Fibroblast of the aortic adventitia (primary cell): ENCODE results near the gene SHISA6. TPM values are rescaled to one million over a fixed set of nuclear protein-coding genes. Genes with fewer than 3 reads are reported as not detected.

Source experiments
- DNase-seq: peaks from one replicate; pipeline ENCODE4 v3.0.0-alpha.2; 2010; ENCODE audit warnings: low read depth
- H3K4me3 ChIP-seq: 2 replicates; pipeline ENCODE4 v1.5.1; 2011; ENCODE audit warnings: low read depth, mild to moderate bottlenecking, control low read depth, low read length, moderate library complexity
- CTCF ChIP-seq: IDR thresholded peaks from 2 replicates; pipeline ENCODE4 v1.5.1; 2011; ENCODE audit warnings: mild to moderate bottlenecking, low read length, control low read depth, inconsistent platforms; ENCODE audit not compliant: insufficient read depth
- total RNA-seq: library from RNA; depleted of rRNA; stranded (reverse); fragments of >200 nt; gene quantifications from 2 replicates; pipeline ENCODE4 v1.2.3, GENCODE V29; 2012; ENCODE audit warnings: low replicate concordance

SHISA6 gene
- total RNA-seq, 1 donor, result not detected

GRCh38 chr17:11582217-11582616 is 341.2 kb downstream of the SHISA6 start:
- no peak overlapping the region for H3K4me3 ChIP-seq
- no peak for DNase-seq
- TF ChIP-seq CTCF, result no peak

- H3K4me3 ChIP-seq, result no peak overlapping the region
- DNase-seq, result no peak
- TF ChIP-seq CTCF, result no peak
Observed at GRCh38 chr17:11583306-11583992, 342.4 kb downstream of the SHISA6 start.

GRCh38 chr17:11589716-11590115 is 348.7 kb downstream of the SHISA6 start:
- H3K4me3 ChIP-seq, result no peak overlapping the region
- no peak for TF ChIP-seq CTCF
- DNase-seq, result no peak

- H3K4me3 ChIP-seq, result no peak within 1 kb of the TSS
- DNase-seq, result no peak
- no peak for TF ChIP-seq CTCF
Observed at GRCh38 chr17:11598274-11599221, 357.5 kb downstream of the SHISA6 start, which contains the start of gene DNAH9. Gene DNAH9, plus strand, starts transcription at chr17:11598470. Its CDS starts 29 bp downstream, at chr17:11598499.

- no peak overlapping the region for H3K4me3 ChIP-seq
- TF ChIP-seq CTCF, result no peak
Observed at GRCh38 chr17:11601661-11602060, 360.6 kb downstream of the SHISA6 start.

GRCh38 chr17:11608396-11608795 is 367.4 kb downstream of the SHISA6 start:
- DNase-seq, result no peak
- H3K4me3 ChIP-seq, result no peak overlapping the region
- TF ChIP-seq CTCF, result no peak

More at GRCh38 chr17:11601661-11602060, 360.6 kb downstream of the SHISA6 start:
- no peak for DNase-seq
